T-helper 9 cell (primary cell): ENCODE measurements around the gene NCR3LG1.

Source experiments
- DNase-seq: peaks from one replicate; pipeline ENCODE4 v3.0.0-alpha.2; 2020

NCR3LG1 gene

DNA sequence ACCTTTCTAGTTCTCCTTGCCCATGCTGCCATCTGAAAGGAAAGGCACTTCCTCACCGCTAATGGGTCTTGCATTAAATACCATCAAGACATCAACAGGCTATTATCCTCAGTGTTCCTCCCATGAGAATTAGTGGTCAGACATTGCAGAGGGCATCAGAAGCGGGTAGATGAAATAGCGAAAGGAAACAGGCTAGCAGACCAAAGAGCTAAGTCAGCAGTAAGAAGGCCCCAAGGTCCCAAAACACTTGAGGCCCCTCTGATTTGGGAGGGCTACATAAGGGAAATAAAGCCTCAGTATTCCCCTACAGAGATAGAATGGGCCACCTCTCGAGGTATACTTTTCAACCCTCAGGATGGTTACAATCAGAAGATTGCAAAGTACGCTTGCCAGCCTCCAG lies 23.9 kb downstream of the NCR3LG1 start:
- DNase-seq, result no peak

DNA sequence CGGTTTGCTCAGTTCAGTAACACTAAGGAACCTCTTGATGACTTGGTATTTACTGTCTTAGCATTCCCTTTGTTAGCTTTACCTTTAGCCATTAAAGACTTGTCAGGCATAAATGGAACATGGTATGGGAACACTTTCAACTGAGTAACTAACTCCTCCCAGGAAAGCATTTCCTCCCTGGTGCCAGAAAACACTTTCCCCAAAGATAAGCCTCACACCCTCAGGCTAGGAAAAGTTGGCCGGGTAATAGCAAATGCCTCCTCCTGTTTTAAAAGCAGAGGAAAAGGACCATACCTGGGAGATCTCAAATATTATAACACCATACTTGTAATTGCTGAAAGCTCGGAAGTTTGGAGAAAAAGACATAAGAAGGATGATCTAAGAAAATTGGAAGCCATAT lies 24.9 kb downstream of the NCR3LG1 start:
- DNase-seq, result no peak

- DNase-seq, result no peak
Observed at GRCh38 chr11:17378655-17379054, 27.1 kb downstream of the NCR3LG1 start.

GRCh38 chr11:17379383-17380180 lies 28.0 kb downstream of the NCR3LG1 start:
- DNase-seq, result no peak

- DNase-seq, result no peak
Observed at GRCh38 chr11:17381156-17381555, 29.6 kb downstream of the NCR3LG1 start.

GRCh38 chr11:17382046-17382728 lies 30.6 kb downstream of the NCR3LG1 start:
- no peak for DNase-seq

- DNase-seq, result no peak
Observed at GRCh38 chr11:17383461-17383860, 31.9 kb downstream of the NCR3LG1 start.

GRCh38 chr11:17384002-17384511 lies 32.5 kb downstream of the NCR3LG1 start:
- peak; percentile 78 for DNase-seq

GRCh38 chr11:17385492-17385891 lies 33.9 kb downstream of the NCR3LG1 start:
- DNase-seq, result no peak

- no peak for DNase-seq
Observed at GRCh38 chr11:17385926-17386325, 34.3 kb downstream of the NCR3LG1 start.

DNA sequence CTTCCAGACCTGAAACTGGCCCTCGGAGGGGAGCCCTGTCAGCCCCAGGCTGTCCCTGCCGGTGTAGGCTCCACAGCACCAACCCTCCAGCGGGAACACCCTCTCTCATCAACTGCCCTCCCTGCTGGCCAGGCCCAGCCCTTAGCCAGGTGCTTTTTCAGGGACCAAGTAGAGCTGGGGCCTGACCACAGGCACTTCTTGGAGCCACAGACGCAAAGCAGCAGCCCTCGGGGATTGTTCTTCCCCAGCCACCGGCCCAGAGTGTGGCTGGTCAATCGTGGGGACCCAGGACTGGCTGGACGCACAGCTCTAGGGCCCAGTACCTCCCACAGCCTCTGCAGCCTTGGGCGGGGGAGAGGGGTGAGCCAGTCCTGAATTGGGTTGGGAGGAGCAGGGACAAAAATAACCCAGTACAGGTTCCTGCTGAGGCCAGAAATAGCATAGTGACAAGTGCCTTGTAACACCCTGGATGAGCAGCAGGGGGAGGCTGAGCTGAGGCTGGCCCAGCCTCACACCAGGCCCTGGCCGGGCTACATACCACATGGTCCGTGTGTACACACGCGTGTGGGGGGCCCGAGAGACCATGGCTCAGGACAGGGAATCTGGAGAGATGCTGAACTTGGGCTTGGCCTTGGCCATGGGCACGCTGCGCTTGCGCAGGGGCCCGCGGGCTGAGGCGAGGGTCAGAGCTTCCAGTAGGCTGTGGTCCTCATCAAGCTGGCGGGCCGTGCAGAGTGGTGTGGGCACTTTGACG lies 34.9 kb downstream of the NCR3LG1 start:
- no peak for DNase-seq

DNA sequence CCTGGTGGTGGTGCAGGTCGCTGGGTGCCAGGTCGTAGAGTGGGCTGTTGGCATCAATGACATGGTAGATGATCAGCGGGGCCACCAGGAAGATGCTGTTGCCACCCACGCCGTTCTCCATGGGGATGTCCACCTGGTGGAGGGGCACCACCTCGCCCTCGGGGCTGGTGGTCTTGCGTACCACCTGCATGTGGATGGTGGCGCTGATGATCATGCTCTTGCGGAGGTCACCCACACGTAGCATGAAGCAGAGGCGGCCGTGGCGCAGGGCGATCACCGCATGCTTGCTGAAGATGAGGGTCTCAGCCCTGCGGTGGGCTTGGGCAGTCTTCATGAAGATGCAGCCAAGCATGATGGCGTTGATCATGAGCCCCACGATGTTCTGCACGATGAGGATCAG lies 35.7 kb downstream of the NCR3LG1 start:
- no peak for DNase-seq

- no peak for DNase-seq
Observed at GRCh38 chr11:17387811-17388210, 36.2 kb downstream of the NCR3LG1 start.

DNA sequence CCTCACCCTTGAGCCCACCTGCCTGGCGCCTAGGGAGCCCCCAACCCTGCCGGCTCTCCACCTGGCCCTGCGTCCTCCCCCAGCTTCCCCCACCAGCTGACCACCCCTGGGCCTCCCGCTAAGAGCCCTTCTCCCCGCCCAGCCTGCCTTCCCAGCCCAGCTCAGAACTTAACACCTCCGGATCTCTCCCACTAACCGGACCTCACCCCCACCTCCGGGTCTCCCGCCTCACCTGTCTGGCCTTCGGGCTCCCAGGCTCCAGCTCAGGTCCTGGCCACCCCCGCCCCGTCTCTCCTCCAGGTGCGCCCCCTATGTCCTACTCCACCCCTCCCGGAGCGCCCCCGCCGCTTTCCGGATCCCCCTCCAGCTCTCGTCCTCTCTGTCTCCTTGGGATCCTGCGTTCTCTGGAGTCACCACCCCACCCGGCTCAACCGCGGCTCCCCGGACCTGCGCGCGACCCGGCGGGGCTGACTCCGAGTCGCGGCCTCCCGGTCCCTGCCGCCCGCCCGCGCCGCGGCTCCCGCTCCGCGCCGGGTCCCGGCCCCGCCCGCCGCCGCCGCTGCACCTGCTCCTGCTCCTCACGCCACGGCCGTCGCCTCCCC lies 37.1 kb downstream of the NCR3LG1 start, which contains the start of gene KCNJ11:
Gene KCNJ11, minus strand, starts transcription at position 51 of the 602 bp plus-strand sequence. CDS start 568 bp downstream, outside the sequence.
- no peak for DNase-seq

- peak; percentile 84 for DNase-seq
Observed at GRCh38 chr11:17389211-17389956, 37.8 kb downstream of the NCR3LG1 start.

DNA sequence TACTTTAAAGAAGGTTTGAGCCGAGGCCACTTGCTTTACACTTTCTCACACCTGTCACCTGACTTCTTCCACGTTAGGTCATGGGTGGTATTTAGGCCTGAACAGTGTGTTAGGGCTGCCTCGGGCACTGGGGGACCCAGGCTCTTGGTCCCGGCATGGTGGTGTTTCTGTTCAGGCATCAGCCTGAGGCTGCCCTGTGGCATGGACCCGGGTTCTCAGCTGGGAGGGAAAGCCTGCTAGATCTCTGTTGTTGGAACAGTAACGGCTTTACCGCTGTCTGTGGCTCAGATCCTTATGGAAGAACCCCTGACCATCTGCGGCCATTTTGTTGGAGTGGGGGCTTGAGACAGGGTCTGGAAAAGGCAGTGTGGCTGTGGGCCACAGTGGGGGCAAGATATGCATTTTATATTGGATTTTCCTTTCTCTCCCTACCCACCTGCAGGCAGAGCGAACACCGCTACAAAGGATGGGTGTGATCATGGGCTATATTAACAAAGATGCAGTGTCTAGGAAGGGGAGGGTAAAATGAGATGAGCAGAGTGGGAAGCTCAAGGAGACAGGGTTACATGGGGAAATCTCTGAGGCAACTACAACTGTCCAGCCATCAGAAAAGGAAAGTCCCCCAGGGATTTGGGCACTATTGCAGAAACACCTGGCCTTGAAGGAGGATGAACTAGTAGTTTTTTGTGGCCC lies 38.5 kb downstream of the NCR3LG1 start:
- DNase-seq, result no peak

- DNase-seq, result no peak
Observed at GRCh38 chr11:17391493-17392355, 40.1 kb downstream of the NCR3LG1 start.

- DNase-seq, result no peak
Observed at GRCh38 chr11:17392872-17393271, 41.3 kb downstream of the NCR3LG1 start.

GRCh38 chr11:17393472-17393871 lies 41.9 kb downstream of the NCR3LG1 start:
- no peak for DNase-seq

- DNase-seq, result no peak
Observed at GRCh38 chr11:17394743-17395390, 43.3 kb downstream of the NCR3LG1 start.
